ENCODE results near the gene SECTM1. TPM values are rescaled to one million over a fixed set of nuclear protein-coding genes. Genes with fewer than 3 reads are reported as not detected.
A peak's percentile ranks its signal among the peaks of the same experiment; 100 is the strongest.

The SECTM1 gene
- total and polyA plus RNA-seq, 9 of the 15 experiments (the other 6 are each of a cell fraction or from before 2014, with no cell fraction given) = 0.11 to 0.46 (median 0.18) TPM; not detected in 6

- WGBS (ENCODE audit: insufficient coverage, low coverage, missing lambda C conversion rate) = 84% methylated on average over 14 of the region's 14 CpGs
- H3K9me3 ChIP-seq (replicated peaks; ENCODE audit: control insufficient read depth, insufficient read depth, low read depth, low read length) = no peaks in the 10 kb centered on the region
- peaks cover 10% of the 10 kb centered on the region for H3K9me1 ChIP-seq (ENCODE audit: control insufficient read depth, insufficient read depth, low read length)
- peaks cover 25 to 59% of the 10 kb centered on the region in 2 experiments for H3K4me1 ChIP-seq (replicated peaks in 1 of 2; ENCODE audit: control insufficient read depth in 2 of 2, insufficient read depth in 2 of 2, low read length in 2 of 2)
- peaks cover 32% of the 10 kb centered on the region for H3K79me2 ChIP-seq (ENCODE audit: control insufficient read depth, insufficient read depth, low read length)
- FAIRE-seq (no peak), DNase-seq (ENCODE audit: extremely low read depth in 1 of 4, low spot score in 3 of 4) (no peak), ATAC-seq (no peak)
- peaks cover 22% of the 10 kb centered on the region for H3K36me3 ChIP-seq (ENCODE audit: control insufficient read depth, insufficient read depth, low read length)
- CTCF ChIA-PET (ENCODE audit: low intra/inter-chr PET ratio) = no interaction called here
- H2AFZ ChIP-seq (ENCODE audit: low read depth, low read length) = no peak overlapping the region
- BruUV-seq (replicated peaks) = TSS peak; percentile 49
- intact Hi-C loops (cut with micrococcal nuclease) (no loop called here), in situ Hi-C loops (cut with MboI) (no loop called here)
- POLR2A ChIA-PET = interaction anchor here (0.6 to 5.6 kb wide), 4 partner anchors 9 to 67 kb away, joined by 3 to 37 read pairs (median 4); no protein-coding TSS in a partner anchor
- peaks cover 20% of the 10 kb centered on the region for H4K20me1 ChIP-seq (replicated peaks; ENCODE audit: control insufficient read depth, insufficient read depth, low read length)
- H3K27ac ChIP-seq (ENCODE audit: extremely low read depth, low read depth, low read length) = no peak overlapping the region
- peak overlapping the region in 1 of 2 experiments; percentile 97; a peak in 2 of 4 replicates for H3K9ac ChIP-seq (ENCODE audit: insufficient read depth in 1 of 2, low read depth in 2 of 2, low read length in 2 of 2)
- peak overlapping the region; percentile 11; the same call in 1 of the 2 replicates for H3K4me2 ChIP-seq (ENCODE audit: insufficient read depth, low read length)
- no peak overlapping the region for H3K4me3 ChIP-seq
- no peaks in the 10 kb centered on the region for H3K27me3 ChIP-seq (ENCODE audit: control insufficient read depth in 2 of 2, insufficient read depth in 2 of 2, low read length in 2 of 2)
- TF ChIP-seq CTBP1 (IDR thresholded peaks at IDR 0.05; ENCODE audit: borderline replicate concordance) = no peak
- TF ChIP-seq KLF13 (tag; IDR thresholded peaks at IDR 0.05; ENCODE audit: borderline replicate concordance, low read depth) = no peak
- TF ChIP-seq NFYB (IDR thresholded peaks at IDR 0.05; ENCODE audit: extremely low read depth, insufficient read length) = no peak
- TF ChIP-seq ETV5 (CRISPR knock-in tag; IDR thresholded peaks at IDR 0.05; ENCODE audit: low read depth) = no peak
- TF ChIP-seq YBX1 (IDR thresholded peaks at IDR 0.05) = no peak
- no peak for TF ChIP-seq TRIM24 (IDR thresholded peaks at IDR 0.05)
- no peak for TF ChIP-seq BACH1 (tag; IDR thresholded peaks at IDR 0.05)
- TF ChIP-seq DEAF1 (CRISPR knock-in tag; IDR thresholded peaks at IDR 0.05) = no peak
Measured at GRCh38 chr17:82275326-82275725, 58.2 kb downstream of the SECTM1 start.
